NB4 (cell line): ENCODE results near the gene ANAPC1.

Experiments used
- CTCF ChIP-seq: IDR thresholded peaks from one replicate; pipeline ENCODE4 v1.5.1; 2012; ENCODE audit warnings: low read depth, low read length
- MAX ChIP-seq: IDR thresholded peaks from 2 replicates; pipeline ENCODE4 v1.6.1; 2011; ENCODE audit warnings: low read depth, low read length
- MYC ChIP-seq: IDR thresholded peaks from 2 replicates; pipeline ENCODE4 v1.6.1; 2011; ENCODE audit warnings: low read depth, low read length
- POLR2A ChIP-seq: IDR thresholded peaks from 2 replicates; pipeline ENCODE4 v1.6.1; 2011; ENCODE audit warnings: mild to moderate bottlenecking; ENCODE audit not compliant: insufficient read length; ENCODE audit errors: extremely low read depth

- TF ChIP-seq CTCF (no peak), MAX (no peak), POLR2A (no peak), MYC (no peak)
These were observed 24.6 kb upstream of the ANAPC1 start for GRCh38 chr2:111908578-111908977.
